GM18498 (cell line): ENCODE results near the gene SOBP.

Experiments
- ATAC-seq: cut with Tn5 transposase; IDR thresholded peaks from one replicate; pipeline ENCODE4 v1.9.1; 2021; ENCODE audit warnings: mild to moderate bottlenecking, moderate library complexity; ENCODE audit not compliant: unreplicated experiment

Gene SOBP

GRCh38 chr6:107707346-107708275, 217.7 kb downstream of the SOBP start:
- no peak for ATAC-seq

- no peak for ATAC-seq
Observed at GRCh38 chr6:107708435-107708834, 218.5 kb downstream of the SOBP start.

- ATAC-seq: no peak
Observed at GRCh38 chr6:107709341-107709740, 219.4 kb downstream of the SOBP start.
